Glomerular visceral epithelial cell (primary cell): Measurements from ENCODE around the gene ZNF563.

Experiments
- DNase-seq: peaks from one replicate; pipeline ENCODE4 v3.0.0-alpha.2; 2016; ENCODE audit errors: extremely low spot score

The ZNF563 gene

DNA sequence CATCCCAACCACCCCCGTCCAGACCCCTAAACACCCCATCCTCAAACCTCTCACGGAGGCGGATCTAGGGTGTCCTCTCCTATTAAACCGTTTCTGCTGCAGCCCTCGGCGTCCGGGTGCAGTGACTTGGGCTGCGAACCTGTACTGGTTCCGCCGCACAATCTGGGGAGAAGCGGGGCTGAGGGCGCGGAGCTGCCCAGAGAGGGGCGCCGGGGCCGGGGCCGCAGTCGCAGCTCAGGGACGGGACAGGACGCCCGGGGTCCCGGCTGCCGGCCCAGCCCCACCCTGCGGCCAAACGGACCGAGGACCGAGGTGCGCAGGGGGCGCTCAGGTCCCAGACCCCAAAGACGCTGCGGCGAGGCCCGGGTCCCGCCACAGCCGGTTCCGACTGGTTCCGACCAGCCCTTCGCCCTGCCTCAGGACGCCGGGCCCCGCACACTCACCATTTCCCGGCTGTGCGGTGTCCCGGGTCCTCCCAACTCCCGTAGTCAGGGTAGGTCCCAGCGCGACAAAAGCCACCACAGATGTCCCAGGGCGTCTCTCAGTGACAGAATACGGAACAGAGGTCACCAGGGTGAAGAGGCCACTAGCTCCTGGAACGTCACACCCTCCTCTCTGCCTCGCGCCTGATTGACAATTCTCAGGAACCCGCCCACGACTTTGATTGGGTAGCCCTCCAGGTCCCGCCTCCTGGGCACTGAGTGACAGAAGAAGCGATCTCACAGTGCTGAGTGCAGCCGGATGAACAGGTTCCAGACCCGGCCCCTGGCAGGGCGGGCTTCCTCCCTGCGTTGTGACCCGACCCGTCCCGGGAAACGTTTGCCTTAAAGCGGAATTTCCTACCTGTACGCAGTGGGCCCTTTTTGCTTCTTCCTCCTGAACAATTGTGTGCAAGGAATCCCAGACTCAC lies 38.9 kb downstream of the ZNF563 start, which contains the start of gene ZNF44:
ZNF44 (minus strand) TSS at position 635 of the 910 bp plus-strand sequence; CDS start at position 446, 189 bp downstream.
- peak; percentile 92 for DNase-seq

DNA sequence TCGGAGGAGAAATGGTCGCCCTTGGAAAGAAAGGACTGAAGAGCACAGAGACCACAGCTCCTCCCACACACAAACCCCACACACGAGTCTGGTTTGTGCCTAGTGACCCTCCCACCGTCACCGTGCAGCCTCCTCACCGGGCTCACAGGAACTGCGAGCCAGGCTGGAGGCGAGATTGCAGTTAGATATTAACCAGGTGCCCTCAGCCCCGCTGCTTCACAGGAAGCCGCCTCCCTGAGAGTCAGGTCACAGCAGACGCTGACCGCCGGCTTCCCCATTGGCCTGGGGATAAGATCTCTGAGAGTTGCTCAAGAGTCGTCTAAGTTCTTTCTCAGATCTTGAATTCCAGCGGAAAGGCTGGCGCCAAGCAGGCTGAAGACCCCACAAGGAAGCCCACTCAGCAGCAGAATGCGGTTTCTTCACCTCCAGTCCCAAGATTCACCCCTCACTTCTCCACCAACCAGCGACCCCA lies 39.6 kb downstream of the ZNF563 start:
- DNase-seq: peak; percentile 93

- no peak for DNase-seq
Observed at GRCh38 chr19:12289790-12290065, 43.7 kb downstream of the ZNF563 start.

GRCh38 chr19:12287958-12288500 lies 45.4 kb downstream of the ZNF563 start:
- no peak for DNase-seq

DNA sequence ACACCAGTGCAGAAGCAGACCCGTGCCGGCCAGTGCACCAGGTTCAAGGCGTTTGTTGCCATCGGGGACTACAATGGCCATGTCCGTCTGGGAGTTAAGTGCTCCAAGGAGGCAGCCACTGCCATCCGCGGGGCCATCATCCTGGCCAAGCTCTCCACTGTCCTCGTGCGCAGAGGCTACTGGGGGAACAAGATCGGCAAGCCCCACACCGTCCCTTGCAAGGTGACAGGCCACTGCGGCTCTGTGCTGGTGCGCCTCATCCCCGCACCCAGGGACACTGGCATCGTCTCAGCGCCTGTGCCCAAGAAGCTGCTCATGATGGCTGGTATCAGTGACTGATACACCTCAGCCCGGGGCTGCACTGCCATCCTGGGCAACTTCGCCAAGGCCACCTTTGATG lies 48.8 kb downstream of the ZNF563 start:
- no peak for DNase-seq

GRCh38 chr19:12284226-12284625 lies 49.2 kb downstream of the ZNF563 start:
- no peak for DNase-seq

- no peak for DNase-seq
Observed at GRCh38 chr19:12278713-12279112, 54.7 kb downstream of the ZNF563 start.

GRCh38 chr19:12272980-12273901 lies 60.2 kb downstream of the ZNF563 start:
- no peak for DNase-seq

DNA sequence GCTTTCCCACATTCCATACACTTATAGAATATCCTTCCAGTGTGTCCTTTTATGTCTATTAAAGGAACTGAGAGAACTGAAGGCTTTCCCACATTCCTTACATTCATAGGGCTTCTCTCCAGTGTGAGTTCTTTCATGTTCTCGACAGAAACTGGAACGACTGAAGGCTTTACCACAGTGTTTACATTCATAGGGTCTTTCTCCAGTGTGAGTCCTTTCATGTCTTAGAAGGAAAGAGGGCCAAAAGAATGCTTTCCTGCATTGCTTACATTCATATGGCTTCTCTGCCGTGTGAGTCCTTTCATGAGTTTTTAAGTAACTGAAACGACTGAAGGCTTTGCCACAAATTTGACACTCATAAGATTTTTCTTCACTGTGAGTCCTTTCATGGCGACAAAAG lies 61.0 kb downstream of the ZNF563 start:
- DNase-seq: no peak

DNA sequence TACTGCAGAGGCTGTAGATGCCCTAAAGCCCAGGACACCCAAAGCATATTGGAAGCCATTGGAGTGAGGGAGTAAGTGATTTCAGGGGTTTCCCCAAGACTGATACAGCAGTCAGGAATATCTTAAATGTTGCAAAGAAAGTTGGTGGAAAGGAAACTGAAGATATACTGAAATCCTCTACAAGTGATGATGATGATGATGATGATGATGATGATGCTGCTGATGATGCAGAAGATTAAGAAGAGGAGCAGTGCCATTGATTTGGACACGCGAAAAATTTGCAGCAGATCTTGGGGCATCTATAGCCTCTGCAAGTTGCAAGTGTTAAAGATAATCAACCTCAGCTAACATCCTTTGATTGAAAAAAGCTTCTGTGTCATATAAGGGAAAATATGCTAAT lies 62.6 kb downstream of the ZNF563 start:
- DNase-seq: no peak
